Measurements from ENCODE around the gene TLK2.
"Not testable (repeated sequence)": the region's sequence is repeated elsewhere in the genome, so short reads cannot be mapped to it uniquely, and the experiment has no call there.

- TF ChIP-seq, protein P1, sequence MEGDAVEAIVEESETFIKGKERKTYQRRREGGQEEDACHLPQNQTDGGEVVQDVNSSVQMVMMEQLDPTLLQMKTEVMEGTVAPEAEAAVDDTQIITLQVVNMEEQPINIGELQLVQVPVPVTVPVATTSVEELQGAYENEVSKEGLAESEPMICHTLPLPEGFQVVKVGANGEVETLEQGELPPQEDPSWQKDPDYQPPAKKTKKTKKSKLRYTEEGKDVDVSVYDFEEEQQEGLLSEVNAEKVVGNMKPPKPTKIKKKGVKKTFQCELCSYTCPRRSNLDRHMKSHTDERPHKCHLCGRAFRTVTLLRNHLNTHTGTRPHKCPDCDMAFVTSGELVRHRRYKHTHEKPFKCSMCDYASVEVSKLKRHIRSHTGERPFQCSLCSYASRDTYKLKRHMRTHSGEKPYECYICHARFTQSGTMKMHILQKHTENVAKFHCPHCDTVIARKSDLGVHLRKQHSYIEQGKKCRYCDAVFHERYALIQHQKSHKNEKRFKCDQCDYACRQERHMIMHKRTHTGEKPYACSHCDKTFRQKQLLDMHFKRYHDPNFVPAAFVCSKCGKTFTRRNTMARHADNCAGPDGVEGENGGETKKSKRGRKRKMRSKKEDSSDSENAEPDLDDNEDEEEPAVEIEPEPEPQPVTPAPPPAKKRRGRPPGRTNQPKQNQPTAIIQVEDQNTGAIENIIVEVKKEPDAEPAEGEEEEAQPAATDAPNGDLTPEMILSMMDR (IDR thresholded peaks at IDR 0.05; ENCODE audit: low read length): not testable (repeated sequence)
- TF ChIP-seq EZH2 (optimal IDR thresholded peaks at IDR 0.05; ENCODE audit: low read depth, low read length); EZH2phosphoT487 (IDR thresholded peaks at IDR 0.05; ENCODE audit: low read length): not testable (repeated sequence)
Measured at GRCh38 chr17:62511014-62511413, 32.4 kb downstream of the TLK2 start.
